Measurements from ENCODE around the gene FBLN1. TPM values are rescaled to one million over a fixed set of nuclear protein-coding genes. Genes with fewer than 3 reads are reported as not detected.
A peak's percentile ranks its signal among the peaks of the same experiment; 100 is the strongest.

The FBLN1 gene
- total RNA-seq, 1 donor = 256 TPM

DNA sequence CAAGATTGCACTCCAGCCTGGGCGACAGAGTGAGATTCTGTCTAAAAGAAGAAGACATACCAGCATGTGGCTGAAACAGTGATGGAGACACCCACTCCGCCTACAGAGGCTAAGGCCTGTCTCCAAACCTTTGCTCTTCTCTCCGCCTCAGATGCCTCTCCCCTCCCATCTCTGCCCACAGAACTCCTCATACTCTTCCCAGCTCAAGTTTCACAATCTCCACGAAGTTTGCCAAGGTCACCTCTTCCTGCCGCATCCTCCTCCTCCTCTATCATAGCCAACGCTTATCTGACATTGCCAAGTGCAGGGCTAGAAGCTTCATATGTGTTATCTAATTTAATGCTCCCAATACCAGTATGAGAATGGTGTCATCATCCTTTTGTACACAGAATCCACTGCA is 25.9 kb upstream of the FBLN1 start:
- TF ChIP-seq, protein P1, sequence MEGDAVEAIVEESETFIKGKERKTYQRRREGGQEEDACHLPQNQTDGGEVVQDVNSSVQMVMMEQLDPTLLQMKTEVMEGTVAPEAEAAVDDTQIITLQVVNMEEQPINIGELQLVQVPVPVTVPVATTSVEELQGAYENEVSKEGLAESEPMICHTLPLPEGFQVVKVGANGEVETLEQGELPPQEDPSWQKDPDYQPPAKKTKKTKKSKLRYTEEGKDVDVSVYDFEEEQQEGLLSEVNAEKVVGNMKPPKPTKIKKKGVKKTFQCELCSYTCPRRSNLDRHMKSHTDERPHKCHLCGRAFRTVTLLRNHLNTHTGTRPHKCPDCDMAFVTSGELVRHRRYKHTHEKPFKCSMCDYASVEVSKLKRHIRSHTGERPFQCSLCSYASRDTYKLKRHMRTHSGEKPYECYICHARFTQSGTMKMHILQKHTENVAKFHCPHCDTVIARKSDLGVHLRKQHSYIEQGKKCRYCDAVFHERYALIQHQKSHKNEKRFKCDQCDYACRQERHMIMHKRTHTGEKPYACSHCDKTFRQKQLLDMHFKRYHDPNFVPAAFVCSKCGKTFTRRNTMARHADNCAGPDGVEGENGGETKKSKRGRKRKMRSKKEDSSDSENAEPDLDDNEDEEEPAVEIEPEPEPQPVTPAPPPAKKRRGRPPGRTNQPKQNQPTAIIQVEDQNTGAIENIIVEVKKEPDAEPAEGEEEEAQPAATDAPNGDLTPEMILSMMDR (IDR thresholded peaks at IDR 0.05; ENCODE audit: insufficient read depth, low read depth, low read length) = no peak
- H3K4me3 ChIP-seq (ENCODE audit: low read depth, low read length) = no peak overlapping the region
- peak; percentile 78 for DNase-seq (ENCODE audit: low read depth)

DNA sequence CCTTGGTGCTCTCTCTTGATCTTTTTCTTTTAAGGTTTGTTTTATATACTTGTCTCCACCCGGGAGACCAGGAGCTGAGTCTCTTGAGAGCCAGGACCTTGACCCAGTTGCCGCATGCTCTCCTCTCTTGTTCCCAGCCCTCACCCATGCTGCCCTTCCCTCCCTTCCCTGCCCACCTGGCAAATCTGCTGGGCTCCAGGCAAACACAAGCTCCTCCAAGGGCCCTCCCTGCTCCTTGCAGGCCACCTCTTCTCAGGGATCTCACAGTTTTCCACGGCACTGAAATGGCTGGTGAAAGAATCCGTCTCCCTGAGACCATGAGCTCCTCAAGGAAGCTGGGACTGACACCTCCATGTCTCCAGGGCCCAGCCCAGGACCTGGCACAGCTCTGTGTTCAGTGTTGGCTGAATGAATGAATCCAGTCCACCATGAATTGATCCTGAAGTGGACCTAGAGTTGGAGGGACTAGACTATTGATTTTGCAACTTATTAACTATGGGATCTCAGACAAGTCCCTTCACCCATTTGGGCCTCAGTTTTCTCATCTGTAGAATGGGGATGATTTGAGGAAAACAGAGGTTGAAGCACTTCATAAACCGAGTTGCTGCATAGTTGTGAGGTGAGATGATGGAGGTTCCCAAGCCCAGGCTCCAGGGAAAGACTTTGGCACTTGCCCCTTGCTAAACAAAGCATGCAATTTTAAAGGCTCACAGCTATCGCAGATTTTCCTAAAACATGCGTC is 25.1 kb upstream of the FBLN1 start:
- no peak for DNase-seq (ENCODE audit: low read depth)
- no peak overlapping the region for H3K4me3 ChIP-seq (ENCODE audit: low read depth, low read length)
- TF ChIP-seq, protein P1 (IDR thresholded peaks at IDR 0.05; ENCODE audit: insufficient read depth, low read depth, low read length) = no peak

DNA sequence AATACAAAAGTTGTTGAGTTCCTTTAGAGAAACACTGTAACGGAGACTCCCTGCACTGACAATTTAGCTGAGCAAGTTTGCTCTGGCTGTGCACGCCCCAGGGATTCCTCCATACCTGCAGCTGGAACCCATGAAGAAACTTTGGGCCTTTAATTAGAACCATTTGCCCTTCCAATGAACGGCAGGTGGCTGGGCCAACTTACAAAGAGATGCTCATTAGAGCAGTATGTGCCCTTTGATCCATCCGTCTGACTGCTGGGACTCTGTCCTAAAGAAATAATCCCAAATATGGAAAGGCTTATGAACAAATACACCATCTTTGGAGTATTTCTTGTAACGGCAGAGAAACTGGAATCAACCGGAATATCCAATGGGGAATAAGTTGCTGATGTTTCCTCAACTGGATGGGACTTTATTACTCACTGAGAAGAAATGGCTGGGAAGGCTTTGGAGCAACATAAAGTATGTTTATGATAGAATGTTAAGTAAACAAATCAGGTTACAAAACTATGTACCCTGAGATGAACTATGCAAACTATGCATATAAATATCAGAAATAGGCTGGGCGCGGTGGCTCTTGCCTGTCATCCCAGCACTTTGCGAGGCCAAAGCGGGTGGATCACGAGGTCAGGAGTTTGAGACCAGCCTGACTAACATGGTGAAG is 24.4 kb upstream of the FBLN1 start:
- TF ChIP-seq, protein P1 (IDR thresholded peaks at IDR 0.05; ENCODE audit: insufficient read depth, low read depth, low read length) = no peak

DNA sequence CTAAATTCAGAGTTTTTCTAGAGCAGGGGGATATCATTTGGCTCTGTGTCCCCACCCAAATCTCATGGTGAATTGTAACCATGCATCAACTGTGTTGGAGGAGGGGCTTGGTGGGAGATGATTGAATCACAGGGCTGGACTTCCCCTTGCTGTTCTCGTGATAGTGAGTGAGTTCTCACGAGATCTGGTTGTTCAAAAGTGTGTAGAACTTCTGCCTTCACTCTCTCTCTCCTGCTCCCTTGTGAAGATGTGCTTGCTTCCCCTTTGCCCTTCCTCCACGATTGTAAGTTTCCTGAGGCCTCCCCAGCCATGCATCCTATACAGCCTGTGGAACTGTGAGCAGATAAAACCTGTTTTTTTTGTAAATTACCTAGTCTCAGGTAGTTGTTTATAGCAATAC is 22.0 kb upstream of the FBLN1 start:
- H3K4me3 ChIP-seq (ENCODE audit: low read depth, low read length) = no peak overlapping the region
- DNase-seq (ENCODE audit: low read depth) = no peak
- TF ChIP-seq, protein P1 (IDR thresholded peaks at IDR 0.05; ENCODE audit: insufficient read depth, low read depth, low read length) = no peak

More for the DNA sequence above, 24.4 kb upstream of the FBLN1 start:
- DNase-seq (ENCODE audit: low read depth) = peak; percentile 97
- H3K4me3 ChIP-seq (ENCODE audit: low read depth, low read length) = no peak overlapping the region

DNA sequence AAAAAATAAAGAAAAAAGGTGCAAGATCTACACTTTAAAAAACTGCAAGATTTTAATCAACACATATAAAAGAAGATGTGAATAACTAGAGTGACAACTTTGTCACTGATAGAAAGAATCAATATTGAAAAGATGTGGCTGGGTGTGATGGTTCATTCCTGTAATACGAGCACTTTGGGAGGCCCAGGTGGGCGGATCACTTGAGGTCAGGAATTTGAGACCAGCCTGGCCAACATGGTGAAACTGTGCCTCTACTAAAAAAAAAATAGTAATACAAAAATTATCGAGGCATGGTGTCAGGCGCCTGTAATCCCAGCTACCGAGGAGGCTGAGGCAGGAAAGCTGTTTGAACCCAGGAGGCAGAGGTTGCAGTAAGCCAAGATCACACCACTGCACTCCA is 21.0 kb upstream of the FBLN1 start:
- TF ChIP-seq, protein P1 (IDR thresholded peaks at IDR 0.05; ENCODE audit: insufficient read depth, low read depth, low read length) = no peak
- DNase-seq (ENCODE audit: low read depth) = no peak
- no peak overlapping the region for H3K4me3 ChIP-seq (ENCODE audit: low read depth, low read length)

DNA sequence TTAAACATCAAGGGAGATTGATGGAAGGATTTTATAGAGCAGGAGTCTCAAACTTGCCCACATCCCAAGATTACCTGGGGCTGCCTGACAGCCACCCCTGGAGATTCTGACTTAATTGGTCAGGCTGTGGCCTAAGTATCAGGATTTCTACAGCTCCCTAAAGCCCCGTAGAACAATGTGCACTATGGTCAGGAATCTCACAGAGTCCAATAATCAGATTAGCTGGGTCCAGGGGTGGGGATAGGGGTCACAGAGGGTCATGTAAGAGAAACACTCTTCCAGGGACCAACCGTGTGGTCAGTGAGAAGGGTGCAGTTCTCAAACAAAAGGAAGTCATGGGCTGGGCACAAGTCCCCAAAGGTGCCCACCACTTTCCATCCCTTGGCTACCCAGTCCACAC is 20.5 kb upstream of the FBLN1 start:
- H3K4me3 ChIP-seq (ENCODE audit: low read depth, low read length) = no peak overlapping the region
- TF ChIP-seq, protein P1 (IDR thresholded peaks at IDR 0.05; ENCODE audit: insufficient read depth, low read depth, low read length) = no peak
- no peak for DNase-seq (ENCODE audit: low read depth)

Measured in fibroblast of villous mesenchyme (primary cell).